HG03439 (cell line): Measurements from ENCODE around the gene NDUFB8.
A peak's percentile ranks its signal among the peaks of the same experiment; 100 is the strongest.
"Not testable (repeated sequence)": the region's sequence is repeated elsewhere in the genome, so short reads cannot be mapped to it uniquely, and the experiment has no call there.

Experiments
- ATAC-seq: cut with Tn5 transposase; IDR thresholded peaks from one replicate; pipeline ENCODE4 v1.9.1; 2021; ENCODE audit warnings: mild to moderate bottlenecking, moderate library complexity; ENCODE audit not compliant: unreplicated experiment

The NDUFB8 gene

DNA sequence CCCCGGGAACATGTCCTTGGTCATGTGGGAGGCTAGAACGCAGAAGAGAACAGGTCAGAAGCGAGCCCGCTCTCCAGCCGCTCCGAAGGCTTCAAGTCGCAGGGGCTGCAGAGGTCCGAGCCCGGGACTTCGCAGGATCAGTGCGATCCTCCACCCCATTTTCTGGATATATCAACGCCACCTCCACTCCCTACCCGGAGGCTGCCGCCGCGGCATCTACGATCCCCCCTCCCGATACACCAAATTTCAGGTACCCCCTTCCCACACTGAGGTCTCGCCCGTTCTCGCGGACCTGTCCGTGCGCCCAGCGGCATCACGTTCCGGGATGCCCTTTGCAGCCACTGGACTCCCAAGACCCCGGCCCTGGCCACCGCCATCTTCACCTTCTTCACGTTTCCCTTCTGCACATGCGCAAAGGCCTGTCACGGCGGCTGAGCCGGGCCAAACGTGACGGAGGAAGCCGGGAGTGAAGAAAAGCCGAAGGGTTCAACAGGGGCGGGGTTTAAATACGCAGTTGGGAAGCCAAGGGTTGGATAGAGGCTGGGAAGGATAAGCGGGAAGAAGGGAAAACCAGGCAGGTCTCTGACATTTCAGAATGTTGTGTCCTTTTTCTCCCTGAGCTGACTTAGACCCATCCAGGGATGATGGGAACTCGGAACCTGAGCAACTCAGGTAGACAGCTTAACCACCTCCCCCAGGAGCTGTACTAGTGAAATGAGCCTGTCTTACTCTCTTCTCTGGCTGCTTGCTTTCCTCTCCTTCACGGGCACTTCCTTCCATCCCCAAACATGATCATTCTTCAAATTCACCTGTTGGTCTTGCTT is at the start of gene NDUFB8:
Gene NDUFB8, minus strand, starts transcription at position 397 of the 824 bp plus-strand sequence. Its CDS starts 20 bp downstream, at position 377.
- ATAC-seq, result peak; percentile 55

DNA sequence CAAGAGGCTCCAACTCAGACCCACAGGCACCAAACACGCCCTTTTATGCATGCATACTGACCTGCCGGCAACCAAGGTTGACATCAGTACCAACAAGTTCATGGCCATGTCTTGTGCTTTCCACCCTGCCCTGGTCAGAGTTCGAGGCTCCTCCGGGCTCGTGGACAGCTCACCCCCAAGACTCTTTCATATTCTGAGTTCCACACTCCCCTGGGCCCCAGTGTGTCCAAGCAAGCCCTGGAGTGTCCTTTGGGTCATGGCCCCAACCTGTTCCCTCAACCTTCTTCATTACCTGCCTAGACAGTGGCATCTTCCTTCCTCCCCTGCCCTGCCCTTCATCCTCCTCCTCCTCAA is 46.6 kb upstream of the NDUFB8 start:
- no peak for ATAC-seq

DNA sequence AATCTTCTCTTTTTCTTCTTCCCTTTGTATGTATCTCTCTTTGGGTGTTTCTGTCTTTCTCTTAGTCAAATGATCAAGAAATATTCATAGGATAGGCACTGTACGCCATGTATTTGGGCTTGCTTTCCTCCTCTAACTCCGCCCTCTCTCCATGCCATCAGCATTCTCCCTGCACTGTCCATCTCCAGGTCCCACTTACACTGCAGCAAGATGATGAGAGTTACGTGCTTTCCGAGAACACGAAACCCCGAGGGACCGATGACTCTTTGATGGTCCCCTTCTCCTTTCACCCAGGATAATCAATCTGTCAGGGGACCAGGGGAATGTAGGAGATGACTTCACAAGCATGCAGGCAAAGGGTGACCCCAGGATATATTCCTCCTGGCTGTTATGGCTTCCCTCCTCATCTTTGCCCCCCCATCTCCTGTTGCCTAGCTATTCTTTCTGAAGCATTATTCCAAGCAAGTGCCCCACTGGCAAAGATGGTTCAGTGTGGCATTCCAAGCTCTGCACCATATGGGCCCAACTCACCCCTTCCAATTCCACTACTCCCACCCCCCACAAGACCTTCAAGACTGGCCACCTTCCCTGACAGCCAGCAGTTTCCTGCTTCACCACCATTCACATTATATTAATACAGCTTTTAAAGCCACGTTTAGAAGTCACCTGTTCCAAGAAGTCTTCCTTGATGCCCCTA is 46.1 kb upstream of the NDUFB8 start:
- no peak for ATAC-seq

DNA sequence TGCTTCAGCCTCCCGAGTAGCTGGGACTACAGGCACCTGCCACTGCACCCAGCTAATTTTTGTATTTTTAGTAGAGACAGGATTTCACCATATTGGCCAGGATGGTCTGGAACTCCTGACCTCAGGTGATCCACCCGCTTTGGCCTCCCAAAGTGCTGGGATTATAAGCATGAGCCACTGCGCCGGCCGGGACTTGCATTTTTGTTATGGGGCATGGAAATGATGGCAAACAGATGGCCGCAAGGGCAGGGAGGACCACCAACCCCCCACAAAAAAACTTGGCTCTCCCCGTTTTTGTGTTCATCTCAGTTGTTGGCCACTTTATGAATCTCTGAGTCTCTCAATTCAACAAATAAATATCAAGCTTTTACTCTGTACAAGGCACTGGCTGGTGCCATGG is 45.5 kb upstream of the NDUFB8 start:
- ATAC-seq, result not testable (repeated sequence)

DNA sequence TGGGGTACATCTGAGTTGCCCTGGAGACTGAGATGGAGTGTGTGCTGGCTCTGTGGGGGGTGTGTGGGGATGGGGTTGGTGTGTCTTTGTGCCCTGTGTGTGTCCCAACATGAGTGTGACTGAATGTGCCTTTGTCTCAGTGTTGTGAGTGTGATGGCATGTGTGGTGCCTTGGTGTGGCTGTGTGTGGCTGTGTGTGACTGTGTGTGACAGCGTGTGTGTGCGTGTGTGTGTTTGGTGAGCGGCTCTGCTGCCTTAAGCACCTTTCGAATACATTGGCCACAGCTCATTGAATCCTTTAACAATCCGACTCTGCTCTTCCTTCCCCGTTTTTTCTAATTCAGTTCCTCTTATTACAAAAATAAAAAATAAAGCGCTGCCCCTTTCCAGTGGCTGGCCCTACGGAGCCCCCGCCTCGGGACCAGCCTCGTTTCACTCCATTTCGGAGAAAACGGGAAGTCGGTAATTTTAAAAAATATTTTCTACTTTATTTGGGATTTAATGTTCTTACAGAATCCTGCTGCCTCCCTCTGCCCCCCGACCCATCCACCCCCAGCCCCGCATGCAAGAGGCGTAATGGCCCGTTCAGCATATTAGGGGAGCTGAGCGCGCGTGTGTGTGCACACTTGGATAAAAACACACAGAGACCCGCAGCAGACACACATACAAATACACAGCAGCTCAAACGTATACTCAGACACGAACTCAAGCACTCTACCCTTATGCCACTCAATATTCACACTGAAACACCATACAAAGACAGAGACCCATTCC is 41.6 kb upstream of the NDUFB8 start:
- ATAC-seq, result no peak

DNA sequence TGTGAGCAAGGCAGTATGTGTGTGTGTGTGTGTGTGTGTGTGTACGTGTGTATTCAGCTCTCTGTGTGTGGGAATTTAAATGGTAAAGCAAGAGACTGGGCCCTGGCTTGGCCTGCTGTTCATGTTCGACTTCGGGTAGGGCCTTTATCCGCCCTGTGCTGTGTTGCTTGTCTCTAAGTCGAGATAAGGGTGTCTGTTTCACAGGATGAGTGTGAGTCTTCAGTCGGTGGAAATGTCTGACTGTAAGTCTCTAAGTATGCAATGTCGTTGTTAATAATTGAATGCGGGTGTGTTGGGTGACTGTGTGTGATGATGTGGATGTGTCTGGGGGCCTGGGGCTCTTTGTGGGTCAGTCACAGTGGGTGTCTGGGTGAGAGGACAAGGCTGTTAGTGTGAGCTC is 40.8 kb upstream of the NDUFB8 start:
- ATAC-seq, result no peak

DNA sequence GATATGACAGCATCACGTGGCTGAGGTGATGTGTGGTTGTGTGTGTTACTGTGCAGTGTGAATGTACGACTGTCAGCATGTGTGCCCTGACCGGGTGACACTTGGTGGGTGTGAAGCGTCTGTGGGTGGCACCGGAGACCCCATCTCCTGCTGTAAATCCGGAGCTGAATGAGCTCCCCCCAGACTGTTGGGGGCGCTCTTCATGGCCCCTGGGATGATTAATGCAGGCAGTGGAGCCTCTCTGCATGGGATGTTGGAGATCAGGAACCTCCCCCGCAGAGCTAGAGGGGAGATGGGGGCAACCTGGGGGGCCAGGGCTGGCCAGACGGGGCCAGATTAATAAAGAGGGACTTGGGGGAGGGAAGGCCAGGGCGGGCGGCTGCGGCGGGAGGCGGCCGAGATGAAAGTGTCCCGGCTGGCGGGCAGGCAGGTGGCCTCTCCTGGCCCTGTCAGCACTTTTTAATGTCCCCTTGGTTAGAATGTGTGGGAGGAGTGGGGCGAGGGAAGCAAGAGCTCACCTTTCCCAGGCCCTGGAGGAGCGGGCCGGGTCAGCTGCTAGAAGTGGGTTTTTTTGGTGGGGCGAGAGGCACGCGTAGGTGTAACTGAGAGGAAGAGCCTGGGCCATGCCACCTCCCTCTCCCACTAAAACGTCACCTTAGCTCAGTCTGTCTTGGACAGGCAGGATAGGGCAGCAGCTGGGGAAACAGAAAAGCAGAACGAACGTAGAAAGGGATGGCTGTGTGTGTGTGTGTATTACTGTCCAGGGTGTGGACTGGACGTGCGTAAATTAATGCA is 40.2 kb upstream of the NDUFB8 start:
- ATAC-seq, result no peak

DNA sequence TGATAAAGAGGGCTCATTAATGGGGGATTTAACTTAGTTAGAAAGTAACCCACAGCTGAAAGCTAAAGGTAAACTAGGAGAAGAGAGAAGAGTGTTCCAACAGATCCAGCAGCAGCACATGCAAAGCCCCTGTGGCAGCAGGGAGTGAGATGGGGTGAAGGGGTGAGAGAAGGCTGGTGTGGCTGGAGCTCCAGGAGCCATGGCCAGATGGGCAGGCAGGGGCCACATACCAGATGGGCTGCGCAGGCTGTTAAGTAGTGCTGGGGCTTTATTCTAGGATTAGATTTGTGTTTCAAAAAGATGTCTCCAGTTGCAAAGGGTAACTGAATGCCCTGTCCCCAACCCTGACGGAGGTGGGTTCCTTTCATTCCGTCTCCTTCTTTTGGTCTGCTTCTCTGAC is 39.2 kb upstream of the NDUFB8 start:
- no peak for ATAC-seq

DNA sequence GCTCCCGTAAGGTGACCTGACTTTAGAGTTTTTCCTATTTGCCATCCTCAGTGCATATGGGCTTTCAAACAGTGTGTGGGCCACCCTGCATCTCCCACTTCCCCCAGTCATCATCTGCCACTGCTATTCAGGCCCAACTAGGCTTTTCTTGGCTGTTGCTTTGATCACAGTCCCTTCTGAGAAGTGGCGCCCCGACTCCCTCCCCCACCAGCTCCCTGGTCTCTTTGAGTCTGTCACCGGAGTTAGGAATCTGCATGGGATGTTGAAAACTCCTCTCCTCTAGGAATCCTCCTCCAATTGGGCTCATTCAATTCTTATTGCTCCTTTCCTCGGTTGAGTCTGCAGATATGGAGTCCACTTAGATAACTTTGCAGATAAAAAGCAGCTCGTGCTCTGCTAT is 38.2 kb upstream of the NDUFB8 start:
- no peak for ATAC-seq

DNA sequence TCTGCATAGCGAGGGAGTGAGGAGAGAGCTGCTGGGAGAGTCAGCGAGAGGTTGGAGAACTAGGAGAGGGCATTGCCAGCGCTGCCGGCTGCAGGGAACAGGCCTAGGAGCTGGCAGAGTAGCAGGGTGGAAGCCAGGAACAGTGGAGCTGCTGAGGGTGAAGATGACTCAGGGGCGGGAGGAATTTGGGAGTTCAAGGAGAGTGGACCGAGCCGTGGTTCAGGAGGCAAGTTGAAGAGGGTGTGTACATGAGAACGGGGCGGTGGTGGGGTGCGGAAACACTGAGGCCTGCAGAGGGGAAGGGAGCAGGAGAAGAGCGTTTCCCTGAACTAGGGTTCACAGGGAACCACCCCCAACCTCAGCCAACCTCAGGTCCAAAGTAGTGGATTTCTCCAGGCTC is 37.6 kb upstream of the NDUFB8 start:
- no peak for ATAC-seq

DNA sequence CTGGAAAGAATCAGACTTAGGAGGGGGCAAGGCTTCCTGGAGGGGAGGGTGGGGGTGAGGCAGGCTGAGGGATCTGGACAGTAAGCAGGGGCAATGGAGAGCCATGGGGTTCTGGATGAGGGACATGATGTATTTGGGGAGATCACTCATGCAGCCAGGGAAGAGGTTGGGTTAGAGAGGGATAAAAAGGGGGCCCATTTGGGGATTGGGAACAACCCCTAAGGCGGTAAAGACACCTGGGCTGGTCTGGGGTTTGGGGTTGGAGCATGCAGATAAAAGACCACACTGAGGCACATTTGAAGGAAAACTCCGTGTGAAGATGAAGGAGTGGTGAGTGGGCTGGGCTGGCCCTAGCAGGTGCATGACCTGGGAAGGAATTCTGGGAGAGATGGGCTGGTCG is 36.9 kb upstream of the NDUFB8 start:
- no peak for ATAC-seq

DNA sequence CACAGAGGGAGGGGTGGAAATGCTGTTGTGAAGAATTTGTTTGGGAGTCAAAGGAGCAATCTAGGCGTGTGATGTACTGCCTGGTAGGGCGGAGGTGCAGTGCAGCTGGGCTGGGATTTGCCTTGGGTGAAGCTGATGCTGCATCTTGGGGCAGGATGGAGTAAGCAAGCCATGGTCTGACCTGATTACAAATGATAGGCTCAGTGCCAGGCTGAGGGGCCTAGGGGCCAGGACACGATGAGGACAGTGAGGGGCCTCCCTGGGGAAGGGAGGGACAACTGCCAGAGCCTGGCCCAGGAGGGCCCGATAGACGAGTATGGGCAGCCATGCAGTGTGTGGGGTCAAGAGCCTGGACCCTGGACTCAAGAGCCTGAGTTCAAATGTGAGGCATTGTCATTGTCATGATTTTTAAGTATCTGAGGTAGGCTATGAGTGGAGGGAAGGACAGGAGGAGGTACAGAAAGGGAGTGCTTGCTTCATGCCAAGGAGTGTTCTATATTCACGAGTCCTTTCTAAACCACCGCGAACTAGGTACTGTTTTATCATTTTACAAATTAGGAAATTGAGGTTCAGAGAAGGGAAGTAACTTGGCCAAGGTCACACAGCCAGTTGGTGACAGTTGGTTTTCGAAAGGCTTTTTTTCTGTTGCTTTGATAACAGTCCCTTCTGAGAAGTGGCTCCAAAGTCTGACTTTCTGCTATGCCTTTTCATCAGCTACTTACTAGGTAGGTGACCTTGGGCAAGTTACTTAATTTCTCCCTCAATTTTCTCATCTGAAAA is 35.7 kb upstream of the NDUFB8 start:
- no peak for ATAC-seq

DNA sequence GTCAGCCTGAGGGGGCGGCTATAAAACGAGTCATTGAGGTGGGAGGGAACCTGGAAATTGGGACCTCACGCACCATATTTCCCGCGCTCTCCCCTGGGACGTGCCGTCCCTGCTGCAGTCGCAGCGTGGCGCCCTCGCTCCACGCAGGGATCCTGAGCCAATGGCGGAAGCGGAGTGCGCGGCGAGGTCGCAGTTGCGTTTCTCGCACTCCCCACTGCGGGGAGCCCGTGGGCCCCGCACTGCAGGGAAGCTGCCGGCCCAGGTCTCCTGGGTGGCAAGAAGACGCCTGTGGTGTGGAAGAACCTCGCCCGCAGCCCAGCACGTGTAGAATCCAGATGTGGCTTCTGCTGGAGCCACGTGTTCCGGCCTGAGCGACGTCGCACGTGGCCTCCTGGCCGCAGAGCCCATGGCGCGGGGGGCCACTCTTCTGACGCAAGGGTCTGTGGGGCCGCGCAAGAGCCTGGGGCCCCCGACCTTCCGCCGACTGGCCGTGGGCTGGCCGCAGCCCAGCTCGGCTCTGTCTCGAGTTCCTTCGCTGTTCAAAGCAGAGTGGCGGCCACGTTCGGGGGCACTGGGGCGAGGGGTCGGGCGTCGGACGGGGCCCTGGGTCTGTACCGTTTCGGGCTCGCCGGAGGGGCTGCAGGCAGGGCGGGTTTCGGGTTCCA is 32.5 kb upstream of the NDUFB8 start:
- ATAC-seq, result peak; percentile 77

DNA sequence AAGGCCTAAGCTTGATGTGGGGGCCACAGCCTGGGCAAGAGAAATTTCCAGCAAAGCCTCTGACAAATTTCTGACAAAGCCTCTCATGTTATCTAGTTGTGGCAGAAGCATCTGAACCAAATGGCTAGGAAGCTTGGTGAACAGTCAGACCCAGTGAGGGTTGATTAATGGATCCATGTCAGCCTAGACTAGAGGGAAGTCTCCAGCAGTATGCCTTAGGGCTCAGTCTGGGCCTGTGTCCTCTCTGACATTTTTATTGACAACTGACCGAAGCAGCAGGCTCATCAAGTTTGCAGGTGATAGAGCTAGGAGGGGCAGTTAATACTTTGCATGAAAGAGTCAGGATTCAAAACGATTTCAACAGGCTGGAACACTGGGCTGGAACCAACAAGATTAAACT is 31.3 kb upstream of the NDUFB8 start:
- no peak for ATAC-seq

DNA sequence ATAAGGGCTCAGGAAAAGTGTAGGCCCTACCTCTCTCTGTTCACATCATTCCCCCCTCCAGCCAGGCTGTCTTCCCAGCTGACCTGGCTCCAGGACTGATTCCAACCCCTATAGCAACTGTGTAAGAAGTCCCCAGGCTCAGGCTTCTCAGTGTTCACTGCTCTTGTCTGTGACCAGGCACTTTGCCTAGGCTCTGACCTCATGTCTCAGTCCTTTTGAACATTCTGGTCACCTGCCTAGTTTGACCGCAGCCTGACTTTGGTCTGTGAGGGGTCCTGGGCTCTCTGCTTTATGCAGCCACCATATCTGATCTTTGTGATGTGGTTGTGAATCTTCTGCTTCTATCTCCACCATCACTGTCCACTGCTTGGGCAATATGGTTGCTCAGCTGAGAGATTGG is 30.6 kb upstream of the NDUFB8 start:
- ATAC-seq, result no peak

DNA sequence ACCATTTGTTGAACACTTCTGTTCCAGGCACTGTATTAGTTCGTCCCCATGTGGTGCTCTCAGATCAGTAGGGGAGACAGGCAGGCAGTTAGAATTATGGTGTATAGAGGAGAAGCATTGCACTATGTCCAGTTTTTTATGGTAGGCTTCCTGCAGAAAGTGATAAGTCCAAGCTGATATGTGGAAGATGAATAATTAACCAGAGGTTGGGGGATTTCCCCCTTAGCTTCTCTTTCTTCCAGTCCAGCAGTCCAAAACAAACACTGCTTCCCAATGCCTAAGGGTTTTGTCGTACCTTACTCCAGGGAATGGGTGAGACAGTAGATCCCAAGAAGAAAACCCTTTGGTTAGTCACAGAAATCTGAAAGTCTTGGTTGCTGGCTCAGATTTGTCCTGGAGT is 25.2 kb upstream of the NDUFB8 start:
- no peak for ATAC-seq

DNA sequence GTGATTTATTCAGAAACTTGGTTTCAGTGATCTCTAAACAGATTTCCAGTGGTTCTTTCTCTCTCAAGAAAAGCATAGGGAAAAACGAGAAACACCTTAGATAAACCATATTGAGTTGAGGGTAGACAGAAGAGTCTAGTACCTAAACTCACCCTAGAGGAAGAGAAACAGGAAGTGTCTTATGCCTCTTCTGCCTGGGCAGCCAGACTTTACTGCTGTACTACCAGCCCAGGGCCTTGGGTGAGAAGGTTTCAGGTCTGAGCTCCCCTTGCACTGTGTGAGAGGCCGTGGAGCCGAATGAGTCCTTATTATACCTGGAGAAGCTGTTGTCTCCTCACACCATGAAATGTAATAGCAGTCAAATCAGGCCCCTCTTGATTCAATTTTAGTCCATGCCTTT is 24.3 kb upstream of the NDUFB8 start:
- ATAC-seq, result no peak

DNA sequence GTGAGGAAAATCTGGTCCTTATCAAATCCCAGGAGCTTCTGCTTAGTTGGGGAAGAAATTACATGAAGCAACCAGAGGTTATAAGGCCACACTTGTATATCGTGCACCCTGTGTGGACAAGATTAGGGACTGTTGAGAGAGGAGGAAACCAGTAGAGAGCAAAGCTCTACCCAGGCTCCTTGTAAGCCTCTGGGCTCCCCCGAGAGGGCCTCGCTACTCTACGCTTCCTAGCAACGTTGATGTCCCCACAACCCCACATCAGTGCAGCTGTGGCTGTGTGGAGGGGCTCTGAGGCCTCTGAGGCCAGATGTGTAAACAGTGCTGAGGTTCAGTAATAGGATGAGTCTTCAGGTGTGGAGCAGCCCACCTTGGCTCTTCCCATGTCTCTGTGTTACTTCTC is 22.1 kb upstream of the NDUFB8 start:
- no peak for ATAC-seq

DNA sequence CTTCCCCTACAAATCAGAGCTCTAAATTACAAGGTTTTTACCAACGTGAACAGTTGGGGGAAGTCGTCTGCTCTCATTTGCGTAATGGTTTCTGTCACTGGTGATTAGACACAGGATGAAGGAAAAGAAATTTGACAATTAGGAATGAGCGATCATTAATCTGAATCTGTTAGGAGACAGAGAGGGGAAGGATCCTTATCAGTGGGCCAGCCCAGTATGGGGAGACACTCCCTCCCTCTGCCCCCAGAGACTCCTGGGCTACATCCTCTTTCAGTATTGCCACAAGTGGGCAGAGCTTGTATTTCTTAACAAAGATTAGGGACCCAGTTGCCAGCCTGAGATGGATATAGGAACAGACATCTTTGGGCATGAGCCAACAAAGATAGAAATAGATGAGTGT is 21.5 kb upstream of the NDUFB8 start:
- no peak for ATAC-seq

DNA sequence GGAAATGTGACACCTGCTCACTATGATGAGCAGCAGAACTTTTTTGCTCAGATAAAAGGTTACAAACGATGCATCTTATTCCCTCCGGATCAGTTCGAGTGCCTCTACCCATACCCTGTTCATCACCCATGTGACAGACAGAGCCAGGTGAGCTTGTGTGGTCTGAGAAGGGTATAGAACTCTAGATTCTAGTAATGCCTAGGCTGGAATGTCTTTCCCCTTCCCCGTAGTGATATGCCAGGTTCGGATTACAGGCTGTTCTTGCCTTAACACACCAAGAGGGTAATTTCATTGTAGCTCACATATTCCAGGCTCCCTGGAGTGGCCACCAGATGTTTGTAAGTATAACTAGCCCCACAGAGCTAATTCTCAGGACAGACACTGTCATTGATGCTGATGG is 15.3 kb upstream of the NDUFB8 start:
- no peak for ATAC-seq
